HG03457 (cell line): ENCODE measurements around the gene SYT1.
"Not testable (repeated sequence)": the region's sequence is repeated elsewhere in the genome, so short reads cannot be mapped to it uniquely, and the experiment has no call there.

Experiments used
- ATAC-seq: cut with Tn5 transposase; IDR thresholded peaks from one replicate; pipeline ENCODE4 v1.9.1; 2021; ENCODE audit warnings: moderate number of reproducible peaks; ENCODE audit not compliant: unreplicated experiment

Gene SYT1

DNA sequence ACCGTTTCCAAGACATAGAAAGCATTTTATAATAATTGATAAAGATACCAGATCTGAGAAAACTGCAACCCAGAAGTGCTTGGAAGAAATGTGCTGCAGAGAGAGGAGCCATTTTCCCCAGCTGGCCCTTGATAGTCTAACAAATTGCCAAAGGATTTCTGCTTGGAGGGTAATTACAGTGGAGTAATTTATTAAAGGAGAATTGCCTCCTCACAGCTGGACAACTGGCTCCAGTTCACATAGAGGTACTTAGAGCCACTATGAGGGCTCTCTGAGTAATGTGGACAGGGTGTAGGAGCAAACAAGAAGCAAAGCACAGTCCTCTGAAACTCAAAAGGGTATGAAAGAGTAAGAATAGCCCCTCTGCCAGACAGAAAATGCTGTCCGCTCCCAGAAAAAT is 335.6 kb downstream of the SYT1 start:
- ATAC-seq = no peak

DNA sequence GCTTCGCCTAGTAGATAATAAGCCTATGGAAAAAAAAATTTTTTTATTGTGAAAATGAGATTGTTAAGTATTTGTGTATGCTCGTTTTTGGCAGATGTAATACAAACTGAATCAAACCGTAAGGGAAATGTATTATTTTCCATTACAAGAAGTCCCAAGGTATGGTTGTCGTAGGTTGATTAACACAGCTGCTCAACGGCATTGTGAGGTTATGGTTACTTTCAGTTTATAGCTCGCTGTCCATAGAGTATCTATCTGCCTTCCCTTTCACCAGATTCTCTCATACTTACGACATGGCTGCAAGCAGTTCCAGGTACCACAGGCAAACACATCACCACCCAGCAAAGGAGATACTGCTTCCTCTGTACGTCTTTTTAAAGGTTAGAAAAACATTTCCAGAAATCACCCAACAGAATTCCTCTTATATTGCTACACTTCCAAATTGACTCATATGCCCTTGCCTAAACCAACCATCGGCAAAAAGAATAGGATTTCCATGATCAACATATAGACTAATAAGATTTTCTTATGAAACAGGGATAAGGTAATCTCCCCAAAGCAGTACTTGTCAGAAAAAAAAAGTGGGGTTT is 338.6 kb downstream of the SYT1 start:
- ATAC-seq = no peak

DNA sequence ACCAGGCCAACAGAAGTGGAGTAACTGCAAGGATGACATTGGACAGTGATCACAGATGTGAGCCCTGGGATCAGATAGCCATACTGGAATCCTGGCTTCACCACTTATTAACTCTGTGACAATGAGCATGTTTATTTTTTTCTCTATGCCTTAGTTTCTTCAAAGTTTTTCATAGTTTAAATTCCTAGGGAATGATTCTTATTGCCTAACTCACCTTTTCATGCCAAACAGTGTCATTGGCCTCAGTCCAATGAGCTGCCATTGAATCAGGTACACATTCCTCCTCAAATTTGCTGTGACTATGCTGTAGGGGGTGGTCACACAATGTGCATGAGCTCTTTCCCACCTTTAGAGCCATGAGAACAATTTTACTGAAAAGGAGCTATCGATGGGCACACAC is 342.3 kb downstream of the SYT1 start:
- ATAC-seq = no peak

DNA sequence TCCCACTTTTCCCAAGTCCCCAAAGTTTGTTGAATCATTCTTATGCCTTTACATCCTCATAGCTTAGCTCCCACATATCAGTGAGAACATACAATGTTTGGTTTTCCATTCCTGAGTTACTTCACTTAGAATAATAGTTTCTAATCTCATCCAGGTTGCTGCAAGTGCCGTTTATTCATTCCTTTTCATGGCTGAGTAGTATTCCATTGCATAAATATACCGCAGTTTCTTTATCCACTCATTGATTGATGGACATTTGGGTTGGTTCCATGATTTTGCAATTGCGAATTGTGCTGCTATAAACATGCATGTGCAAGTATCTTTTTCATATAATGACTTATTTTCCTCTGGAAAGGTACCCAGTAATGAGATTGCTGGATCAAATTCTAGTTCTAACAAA is 345.8 kb downstream of the SYT1 start:
- ATAC-seq = not testable (repeated sequence)

DNA sequence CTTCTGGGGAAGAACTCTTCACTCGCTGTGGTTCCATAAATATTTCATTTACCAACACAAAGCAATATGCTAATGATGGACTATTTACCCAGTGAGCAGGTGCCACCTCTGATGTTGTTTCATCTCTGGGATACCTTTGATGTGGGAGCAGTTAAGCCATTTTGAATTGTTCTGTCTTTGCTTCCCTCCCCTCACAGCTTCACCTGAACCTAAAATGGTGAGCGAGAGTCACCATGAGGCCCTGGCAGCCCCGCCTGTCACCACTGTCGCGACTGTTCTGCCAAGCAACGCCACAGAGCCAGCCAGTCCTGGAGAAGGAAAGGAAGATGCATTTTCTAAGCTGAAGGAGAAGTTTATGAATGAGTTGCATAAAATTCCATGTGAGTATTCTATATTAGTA is 352.7 kb downstream of the SYT1 start:
- ATAC-seq = no peak

DNA sequence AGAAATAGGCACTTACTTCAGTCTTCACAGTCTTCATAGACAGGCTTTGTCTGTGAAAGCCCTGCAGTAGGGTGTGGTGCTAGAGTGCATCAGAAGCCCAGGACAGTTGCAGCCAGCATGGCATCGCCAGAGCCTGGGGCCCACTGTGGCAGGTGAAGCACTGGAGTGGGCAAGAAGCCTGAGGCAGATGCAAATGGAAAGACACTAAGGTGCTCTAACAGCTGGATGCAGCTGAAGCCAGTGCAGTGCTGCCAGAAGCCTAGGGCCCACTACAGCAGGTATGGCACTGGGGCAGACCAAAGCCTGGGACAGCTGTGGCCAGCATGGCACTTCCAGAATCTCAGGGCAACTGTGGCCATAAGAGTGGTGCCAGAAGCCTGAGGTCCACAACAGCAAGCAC is 358.6 kb downstream of the SYT1 start:
- no peak for ATAC-seq

DNA sequence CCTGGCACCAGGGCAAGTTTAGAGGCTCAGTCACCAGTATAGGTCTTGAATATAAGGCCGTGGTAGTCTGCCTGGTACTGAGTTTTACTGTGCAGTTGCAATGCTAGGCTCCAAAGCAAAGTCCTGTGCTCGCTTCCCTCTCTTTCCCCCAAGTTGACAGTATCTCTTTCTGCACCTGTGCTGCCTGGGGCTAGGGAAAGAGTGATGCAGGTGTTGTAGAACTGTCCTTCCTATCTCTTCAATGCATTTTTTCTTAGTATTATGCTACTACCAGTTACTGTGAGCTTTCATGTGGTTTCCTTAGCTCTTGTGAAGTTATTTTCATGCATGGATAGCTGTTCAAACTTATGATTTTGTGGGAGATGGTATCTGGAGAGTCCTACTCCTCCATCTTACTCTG is 359.2 kb downstream of the SYT1 start:
- ATAC-seq = no peak

DNA sequence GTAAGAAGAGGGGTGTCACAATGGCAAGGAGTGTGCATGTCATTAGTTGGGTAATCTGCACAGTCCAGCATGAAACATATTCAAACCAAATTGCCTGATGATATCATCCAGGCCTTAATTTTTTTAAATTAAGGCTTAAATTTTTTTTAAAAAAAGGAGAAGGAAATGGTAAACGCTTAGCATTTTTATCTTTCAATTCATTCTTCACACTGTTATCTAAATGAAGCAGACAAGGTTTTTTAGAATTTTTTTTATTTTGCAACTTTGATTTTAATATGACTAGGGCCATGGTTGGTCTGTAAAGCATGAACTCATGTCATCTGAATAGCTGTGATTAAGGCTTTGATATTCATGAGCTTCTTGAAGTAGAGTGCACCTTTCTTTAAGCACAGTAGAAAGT is 362.5 kb downstream of the SYT1 start:
- ATAC-seq = no peak

DNA sequence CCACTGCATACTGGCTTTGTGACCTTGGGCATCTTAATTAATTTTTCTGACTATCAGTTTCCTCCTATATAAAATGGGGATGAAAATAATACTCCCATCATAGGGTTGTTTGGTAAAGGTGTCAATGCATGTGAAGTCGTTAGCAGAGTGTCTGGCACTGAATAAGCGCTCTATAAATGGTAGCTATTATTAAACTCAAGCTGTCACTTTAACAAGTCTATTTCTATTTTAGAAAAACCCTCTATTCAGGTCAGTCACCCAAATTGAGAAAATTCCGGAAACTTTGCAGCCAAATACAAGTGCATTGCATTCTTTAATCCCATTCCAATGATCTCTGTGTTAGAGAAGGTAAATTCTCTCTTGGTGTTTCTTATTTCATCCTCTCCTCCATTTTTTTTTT is 363.1 kb downstream of the SYT1 start:
- no peak for ATAC-seq

DNA sequence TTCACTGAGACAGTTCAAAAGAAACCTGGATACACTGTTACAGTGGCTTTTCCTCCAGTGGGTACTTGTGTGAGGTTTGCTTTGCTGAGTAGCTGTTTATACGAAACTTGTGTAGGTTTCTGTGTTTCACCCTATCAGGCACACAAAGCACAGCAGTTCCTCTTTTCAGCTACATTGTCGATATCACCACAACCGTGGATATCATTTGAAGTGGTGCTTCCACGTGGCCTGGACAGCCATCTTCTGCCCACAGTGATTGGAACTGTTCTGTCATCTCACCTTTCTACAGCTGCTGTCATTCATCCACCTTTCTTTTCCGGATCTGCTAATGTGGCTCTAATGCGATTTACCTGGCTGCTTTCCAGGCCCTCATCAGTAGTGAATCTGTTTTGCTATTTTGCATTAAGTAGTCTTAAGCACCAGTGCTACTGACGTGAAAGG is 368.8 kb downstream of the SYT1 start:
- ATAC-seq = peak; percentile 63

DNA sequence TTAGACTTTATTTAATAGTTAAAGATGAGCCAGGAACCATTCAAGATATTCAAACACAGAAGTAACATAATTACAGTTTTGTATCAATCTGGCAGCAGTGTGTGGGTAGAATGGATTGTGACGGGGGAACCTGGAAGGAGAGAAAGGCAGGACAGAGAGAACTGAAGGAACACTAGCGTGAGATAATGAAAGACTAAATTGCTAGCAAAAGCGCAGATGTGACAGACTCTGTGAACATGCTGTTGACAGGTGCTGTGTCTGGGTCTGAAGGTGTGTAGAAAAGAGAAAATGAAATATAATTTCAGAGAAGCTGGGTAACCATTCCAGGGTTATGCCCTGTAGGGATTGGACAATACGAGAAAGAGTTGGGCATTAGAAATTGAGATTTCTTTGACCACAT is 372.3 kb downstream of the SYT1 start:
- ATAC-seq = no peak

DNA sequence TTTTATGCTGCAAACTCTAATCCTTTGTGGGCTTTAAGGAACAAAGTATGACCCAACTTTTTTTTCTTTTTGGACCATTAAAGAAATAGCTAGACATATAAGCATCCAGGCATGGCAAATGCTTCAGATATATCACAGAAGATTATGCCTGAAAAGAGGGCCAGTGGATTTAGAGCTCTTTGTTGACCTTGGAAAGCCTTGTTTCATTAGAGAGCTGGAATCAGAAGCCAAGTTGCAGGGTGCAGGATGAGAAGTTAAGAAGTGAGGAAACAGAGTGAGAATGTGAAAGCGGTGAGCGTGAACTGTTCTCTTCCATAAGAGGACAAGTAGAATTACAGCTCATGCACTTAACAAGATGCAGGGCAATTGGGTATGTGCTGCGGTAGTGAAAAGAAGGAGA is 373.7 kb downstream of the SYT1 start:
- no peak for ATAC-seq

DNA sequence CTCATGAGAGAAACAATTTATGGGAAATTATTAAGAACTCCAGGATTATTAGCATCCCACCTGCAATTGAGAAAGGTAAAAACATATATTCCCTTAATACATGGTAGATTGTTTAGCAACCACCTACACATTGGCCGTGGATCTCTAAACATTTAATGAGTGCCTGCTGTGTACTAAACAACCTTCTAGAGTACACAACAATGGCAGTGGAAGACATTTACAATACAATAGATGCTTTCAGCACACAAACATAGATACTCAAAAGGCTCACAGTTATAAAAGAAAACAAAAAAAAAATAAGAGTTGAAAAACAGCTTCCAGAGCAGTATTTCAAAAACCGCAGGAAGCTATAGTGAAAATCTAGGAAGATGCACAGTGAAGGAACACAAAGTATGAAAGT is 382.9 kb downstream of the SYT1 start:
- ATAC-seq = no peak

DNA sequence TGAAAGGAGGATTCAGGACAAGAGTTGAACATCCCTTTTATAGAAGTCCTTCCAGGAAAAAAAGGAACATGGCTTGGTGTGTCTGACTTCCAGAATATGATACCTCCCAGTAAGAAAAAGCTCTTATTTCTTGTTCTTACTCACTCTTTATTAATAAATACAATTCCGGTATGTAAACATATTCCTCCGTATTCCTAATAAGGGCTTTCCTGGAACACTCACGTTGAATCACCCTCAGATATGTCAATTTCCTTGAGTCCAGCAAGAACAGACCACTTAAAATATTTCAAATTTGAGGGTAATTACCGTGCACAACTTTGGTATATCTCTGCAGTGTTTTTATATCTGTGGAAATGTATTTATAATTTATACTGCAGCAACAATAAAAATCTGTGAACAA is 385.6 kb downstream of the SYT1 start:
- ATAC-seq = no peak

DNA sequence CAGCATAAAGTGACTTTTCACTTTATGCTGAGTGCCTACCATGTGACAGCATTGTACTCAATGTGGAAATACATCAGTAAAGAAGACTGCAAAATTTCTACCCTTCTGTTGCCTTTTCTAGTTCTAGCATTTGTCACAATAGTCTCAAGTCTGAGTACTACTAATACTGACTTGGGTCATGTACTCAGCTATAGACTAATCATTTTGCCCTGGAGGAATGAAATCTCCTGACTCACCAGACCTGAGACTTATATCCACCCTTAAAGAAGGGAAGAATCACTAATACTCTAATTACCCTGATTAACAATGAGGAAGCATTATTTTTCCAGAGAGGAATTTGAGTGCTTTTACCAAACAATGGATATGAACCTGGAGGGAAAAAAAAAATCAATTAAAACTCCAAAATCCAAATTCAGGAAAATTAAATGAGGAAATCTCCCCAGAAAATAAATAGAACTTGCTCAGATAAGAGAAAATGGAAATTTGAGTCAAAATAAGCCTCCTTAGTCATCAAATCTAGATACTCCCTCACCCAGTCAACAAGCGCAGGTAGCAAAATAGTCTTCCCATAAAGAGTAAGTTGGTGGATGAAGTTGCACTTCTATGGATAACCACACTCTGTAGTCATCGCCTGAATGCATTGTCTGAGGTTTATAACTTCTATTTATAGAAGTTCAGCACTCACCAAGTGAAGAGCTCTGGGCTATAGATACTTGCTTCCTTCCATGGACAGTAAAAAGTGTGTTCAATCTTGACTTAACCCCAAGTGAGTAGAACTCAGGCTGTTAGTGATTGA is 386.6 kb downstream of the SYT1 start:
- no peak for ATAC-seq

DNA sequence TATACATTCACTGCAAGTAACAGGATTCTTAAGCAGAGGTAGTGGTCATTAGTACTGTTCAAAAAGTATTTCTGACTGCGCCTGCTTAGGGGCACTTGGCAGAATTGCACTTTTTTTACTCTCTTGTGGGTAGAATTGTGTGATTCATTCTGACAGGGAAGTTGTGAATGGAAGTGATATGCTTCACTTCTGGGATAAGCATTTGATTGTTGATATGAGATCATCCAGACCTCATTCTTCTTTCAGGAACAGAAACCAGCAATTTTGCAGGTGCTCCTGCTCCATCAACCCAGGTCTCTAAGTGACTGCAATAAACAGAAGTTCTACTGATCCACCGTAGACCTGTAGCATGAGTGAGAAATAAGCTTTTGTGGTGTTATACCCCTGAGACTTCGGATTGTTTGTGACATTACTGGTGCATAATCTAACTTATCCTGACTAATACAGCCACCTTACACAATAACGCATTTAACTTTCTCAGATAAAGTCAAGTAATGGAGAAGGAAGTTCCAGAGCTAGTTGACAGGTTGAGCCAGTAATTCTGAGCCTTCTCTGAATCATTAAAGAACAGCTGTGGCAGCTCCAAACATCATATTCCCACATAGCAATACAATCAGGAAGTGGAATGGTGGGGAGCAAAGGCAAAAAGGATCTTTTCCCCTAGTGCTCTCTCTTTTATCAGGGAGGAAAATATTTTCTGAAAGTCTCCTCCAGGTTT is 387.9 kb downstream of the SYT1 start:
- no peak for ATAC-seq

DNA sequence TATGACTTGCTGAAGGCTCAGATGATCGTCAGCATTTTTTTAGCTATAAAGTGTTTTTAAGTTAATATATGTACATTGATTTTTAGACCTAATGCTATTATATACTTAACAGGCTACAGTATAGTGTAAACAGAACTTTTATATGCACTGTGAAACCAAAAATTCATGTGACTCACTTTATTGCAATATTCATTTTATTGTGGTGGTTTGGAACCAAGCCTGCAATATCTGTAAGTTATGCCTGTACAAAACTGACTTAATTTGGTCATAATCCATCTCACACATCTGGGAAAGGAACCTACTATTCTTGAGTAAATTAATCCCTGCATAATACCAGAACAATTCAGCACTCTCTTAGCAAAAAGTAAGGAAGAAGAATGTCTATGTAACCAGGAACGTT is 390.7 kb downstream of the SYT1 start:
- no peak for ATAC-seq

DNA sequence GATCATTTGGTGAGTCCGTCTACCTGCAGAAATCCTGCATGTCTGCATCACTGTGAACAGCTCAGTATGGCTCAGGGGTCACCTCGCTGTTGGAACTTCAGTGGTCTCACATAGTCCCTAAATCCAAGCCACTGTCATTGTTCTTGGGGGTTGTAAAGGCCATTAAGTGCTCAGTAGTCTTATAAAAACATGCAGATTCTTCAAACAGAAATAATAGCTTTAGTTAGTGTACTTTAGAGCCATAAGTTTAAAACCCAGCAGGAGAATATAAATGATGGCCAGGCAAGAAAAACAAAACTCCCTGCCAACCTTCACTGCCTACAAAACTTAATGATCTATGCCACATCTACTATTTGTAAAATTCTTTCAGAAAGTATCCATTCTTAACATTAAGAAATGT is 396.3 kb downstream of the SYT1 start:
- ATAC-seq = no peak

DNA sequence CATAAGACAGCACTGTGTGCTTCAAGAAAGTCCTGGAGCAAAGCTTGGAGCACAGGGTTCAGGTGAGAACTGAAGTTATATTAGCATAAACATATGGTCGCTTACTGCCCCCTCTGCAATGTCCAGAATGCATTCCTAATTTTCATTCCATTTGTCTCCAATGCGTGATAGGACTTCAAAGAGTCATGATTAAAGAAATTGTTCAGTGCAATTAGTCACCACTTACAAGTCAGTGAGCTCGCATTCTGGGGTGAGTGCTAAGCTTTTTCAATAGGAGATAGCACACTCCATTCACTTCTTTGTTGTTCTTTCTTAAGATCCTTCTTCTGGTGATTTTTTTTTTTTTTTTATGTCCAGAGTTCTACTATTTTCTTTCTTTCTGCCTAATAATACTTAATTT is 398.4 kb downstream of the SYT1 start:
- ATAC-seq = no peak

DNA sequence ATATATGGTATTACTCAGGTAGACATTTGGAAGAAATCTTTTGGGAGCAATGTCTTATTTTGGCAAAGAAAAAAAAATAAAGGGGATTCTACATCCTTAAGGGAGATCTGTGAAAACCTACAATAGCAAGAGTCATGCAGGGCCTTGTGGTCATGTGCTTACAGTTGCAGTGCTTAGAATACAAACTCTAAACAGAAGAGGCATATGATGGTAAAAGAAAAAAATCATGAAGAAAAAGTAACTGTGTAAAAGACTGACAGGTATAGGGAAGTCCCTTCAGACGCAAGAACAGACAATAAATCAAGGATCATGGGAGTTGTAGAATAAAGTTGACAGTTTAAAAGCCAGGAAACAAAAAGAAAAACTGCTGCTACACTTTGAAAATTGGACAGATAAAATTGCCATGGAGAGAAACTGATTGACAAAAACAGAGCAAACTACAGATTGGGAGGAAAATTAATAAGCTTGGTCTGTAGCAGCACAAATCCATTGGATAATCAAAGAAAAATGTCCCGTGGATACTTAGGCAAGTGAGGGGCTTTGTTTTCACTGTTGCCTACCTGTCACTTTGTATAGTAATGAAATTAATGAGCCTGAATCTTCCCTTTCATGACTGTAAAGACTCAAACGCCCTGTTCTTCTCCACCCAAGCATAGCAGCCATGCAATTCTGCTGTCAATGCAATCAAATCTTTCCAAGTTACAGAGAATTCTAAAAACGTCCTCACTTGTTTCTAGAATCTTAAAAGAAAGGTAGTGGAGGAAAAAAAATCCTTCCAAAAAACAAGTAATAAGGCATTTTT is 402.0 kb downstream of the SYT1 start:
- no peak for ATAC-seq

DNA sequence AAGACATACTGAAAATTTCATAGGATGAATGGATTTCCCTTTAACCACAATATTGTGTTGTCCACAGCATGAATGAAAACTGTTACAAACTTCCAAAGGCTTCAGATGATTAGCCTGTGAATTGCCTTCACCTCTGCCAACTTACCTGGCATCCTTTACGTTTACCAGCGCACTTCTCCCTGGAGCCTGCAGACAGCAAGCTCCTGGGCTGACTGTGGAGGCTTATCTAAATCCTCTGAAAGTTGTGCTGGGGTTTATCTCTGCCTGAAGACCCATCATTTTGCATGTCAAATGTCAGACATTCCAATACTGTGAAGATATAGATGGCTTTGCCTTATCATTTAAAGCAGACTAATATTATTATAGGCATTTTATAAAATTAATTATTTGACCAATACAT is 403.0 kb downstream of the SYT1 start:
- no peak for ATAC-seq
